GM12878 (cell line): ENCODE results near the gene GARIN5B. TPM values are rescaled to one million over a fixed set of nuclear protein-coding genes. Genes with fewer than 3 reads are reported as not detected.

Source experiments
- ATAC-seq: fragments of 200-7000 bp; cut with Tn5 transposase; 3 replicates; pipeline ENCODE4 v1.9.1; 2020; ENCODE audit warnings: mild to moderate bottlenecking, moderate library complexity
- BruUV-seq: library from RNA; stranded (reverse); fragments of 400-500 nt; replicated peaks from 2 replicates; lab custom pipeline; 2021; lab: Mats Ljungman, UMichigan
- CTCF ChIA-PET: fragments of 300-600 bp; sonication (Branson Sonifier 250); formaldehyde crosslinking; extraction: SDS; loops from one replicate; lab custom pipeline; 2021; ENCODE audit warnings: inconsistent platforms; lab: Yijun Ruan, JAX
- POLR2A ChIA-PET: fragments of 350-600 bp; formaldehyde crosslinking; extraction: SDS; loops from one replicate; lab custom pipeline; 2021; ENCODE audit warnings: inconsistent platforms; lab: Charles Lee
- RAD21 ChIA-PET: fragments of 300-600 bp; sonication (Branson Sonifier 250); formaldehyde crosslinking; loops from one replicate; lab custom pipeline; 2023; ENCODE audit warnings: antibody characterized with exemption; ENCODE audit not compliant: unreplicated experiment; lab: Charles Lee
- SMC1A ChIA-PET: fragments of 300-600 bp; sonication (Branson Sonifier 250); formaldehyde crosslinking; loops from one replicate; lab custom pipeline; 2023; ENCODE audit not compliant: unreplicated experiment, uncharacterized antibody; lab: Charles Lee
- DNase-seq: peaks from one replicate; pipeline ENCODE4 v3.0.0-alpha.2; 2011; ENCODE audit warnings: low read depth, low spot score
- FAIRE-seq: peaks from 3 replicates; lab custom pipeline; 2011; peaks lifted over from hg19 to GRCh38; lab: Jason Lieb, UNC
- H2AFZ ChIP-seq: 2 replicates; pipeline ENCODE4 v1.6.0; 2011; ENCODE audit warnings: low read depth, low read length, control low read depth; ENCODE audit not compliant: control insufficient read depth
- H3K27ac ChIP-seq: 2 replicates; pipeline ENCODE4 v1.5.1; 2011; ENCODE audit warnings: control low read depth; ENCODE audit not compliant: control insufficient read depth, insufficient read depth
- H3K27me3 ChIP-seq, 2 experiments: replicated peaks in 1 of 2; 2 replicates each; pipeline versions ENCODE4 v1.6.0 to v1.6.1; 2011; ENCODE audit warnings: low read length in 1 of 2; ENCODE audit not compliant: control insufficient read depth in 2 of 2, insufficient read depth in 2 of 2
- H3K36me3 ChIP-seq, 2 experiments: 2 replicates each; pipeline ENCODE4 v1.5.1; 2011; ENCODE audit warnings: low read length in 1 of 2; ENCODE audit not compliant: control insufficient read depth in 2 of 2, insufficient read depth in 2 of 2
- H3K4me1 ChIP-seq: 2 replicates; pipeline ENCODE4 v1.6.1; 2011; ENCODE audit warnings: mild to moderate bottlenecking, low read length, moderate library complexity, mixed read lengths; ENCODE audit not compliant: control insufficient read depth, insufficient read depth
- H3K4me2 ChIP-seq: 2 replicates; pipeline ENCODE4 v1.6.0; 2011; ENCODE audit warnings: control low read depth; ENCODE audit not compliant: control insufficient read depth, insufficient read depth
- H3K4me3 ChIP-seq: fragments of 200-600 bp; sonication (generic); 2 replicates; pipeline ENCODE4 v1.5.1; 2016
- H3K79me2 ChIP-seq: 2 replicates; pipeline ENCODE4 v1.6.0; 2011; ENCODE audit warnings: low read length; ENCODE audit not compliant: control insufficient read depth, insufficient read depth
- H3K9ac ChIP-seq: 2 replicates; pipeline ENCODE4 v1.8.0; 2011; ENCODE audit warnings: low read length, control low read depth, mixed read lengths; ENCODE audit not compliant: control insufficient read depth, insufficient read depth
- H3K9me3 ChIP-seq: replicated peaks from 3 replicates; pipeline ENCODE4 v1.5.1; 2011; ENCODE audit warnings: mild to moderate bottlenecking, low read length; ENCODE audit not compliant: control insufficient read depth, insufficient read depth
- H4K20me1 ChIP-seq: 2 replicates; pipeline ENCODE4 v1.6.0; 2011; ENCODE audit not compliant: control insufficient read depth, insufficient read depth
- E2F4 ChIP-seq: IDR thresholded peaks from 2 replicates; pipeline ENCODE4 v1.6.1; 2012; ENCODE audit warnings: low read depth, low read length, improper control_type of control experiment
- EGR1 ChIP-seq, 2 experiments: IDR thresholded peaks; 1 replicate in 1 of 2; 2 replicates in 1 of 2; pipeline ENCODE4 v1.6.1; 2011 to 2012; ENCODE audit warnings: low read depth in 2 of 2, low read length in 2 of 2, borderline replicate concordance in 1 of 2, mild to moderate bottlenecking in 1 of 2, moderate library complexity in 1 of 2
- HDAC2 ChIP-seq: fragments of 200-600 bp; sonication (generic); IDR thresholded peaks from 2 replicates; pipeline ENCODE4 v1.6.1; 2017
- NKRF ChIP-seq: fragments of 450-650 bp; conservative IDR thresholded peaks from 2 replicates; pipeline ENCODE4 v1.6.1; 2017; ENCODE audit warnings: mild to moderate bottlenecking, moderate library complexity
- SIN3A ChIP-seq: IDR thresholded peaks from 2 replicates; pipeline ENCODE4 v1.6.1; 2012; ENCODE audit warnings: low read depth, low read length, improper control_type of control experiment
- ZNF384 ChIP-seq: IDR thresholded peaks from 2 replicates; pipeline ENCODE4 v1.6.1; 2012; ENCODE audit warnings: low read depth, mild to moderate bottlenecking, low read length, improper control_type of control experiment, borderline replicate concordance
- WGBS: methylation state at CpG from one replicate; pipeline ENCODE4 v1.1.6; 2016; ENCODE audit warnings: low lambda C conversion rate; ENCODE audit not compliant: insufficient replicate concordance, insufficient coverage; ENCODE audit errors: missing lambda C conversion rate; 5-methylcytosine and 5-hydroxymethylcytosine counted together
- in situ Hi-C: fragments of 300-500 bp; cut with MboI; formaldehyde crosslinking; loops from 9 replicates; pipeline ENCODE4 v1.14.3; 2018; ENCODE audit warnings: mixed read lengths
- intact Hi-C: fragments of 100-400 bp; cut with micrococcal nuclease; formaldehyde crosslinking; loops from one replicate; pipeline ENCODE4 v1.14.2; 2022; ENCODE audit not compliant: unreplicated experiment
- polyA plus RNA-seq, 11 experiments: library from polyadenylated mRNA; depleted of rRNA in 4 of 11; unstranded in 6 of 11; stranded (reverse) in 5 of 11; fragments of >200 nt; fragmentation: Nextera tagmentation in 4 of 11; fragmentation: Illumina TruSeq in 1 of 11; extraction: Ambion mirVana in 4 of 11; extraction: Trizol in 1 of 11; gene quantifications; 1 replicate in 1 of 11; 2 replicates in 10 of 11; pipeline versions ENCODE4 v1.2.1 to v1.2.3, GENCODE V29; 2011 to 2016; ENCODE audit warnings: inconsistent platforms in 2 of 11, missing spikeins in 2 of 11, low read depth in 1 of 11
- total RNA-seq, 4 experiments: library from RNA; depleted of rRNA in 3 of 4; stranded (reverse); fragments of >200 nt in 3 of 4; fragmentation: Illumina TruSeq in 1 of 4; extraction: Trizol in 1 of 4; gene quantifications; 2 replicates each; pipeline versions ENCODE4 v1.2.1 to v1.2.3, GENCODE V29; 2013 to 2021

Gene GARIN5B
- total and polyA plus RNA-seq, 10 of the 15 experiments (the other 5 are each of a cell fraction or from before 2014, with no cell fraction given): not detected

- no peak overlapping the region for H3K27ac ChIP-seq
- POLR2A ChIA-PET: interaction anchor here (0.5 to 1.8 kb wide), 4 partner anchors 42 to 135 kb away, joined by 3 to 5 read pairs (median 4); partner anchors contain the start of genes ISOC2, TMEM238 and ZNF628
- peaks cover 7% of the 10 kb centered on the region for H3K79me2 ChIP-seq
- peak; percentile 15 for ATAC-seq
- in situ Hi-C loops (no loop called here), intact Hi-C loops (no loop called here)
- no peak for DNase-seq
- SMC1A ChIA-PET: no interaction called here
- no peaks in the 10 kb centered on the region; a peak in 1 of 4 replicates for H3K27me3 ChIP-seq
- WGBS: 0% methylated on average over 4 of the region's 15 CpGs
- RAD21 ChIA-PET: no interaction called here
- H3K4me2 ChIP-seq: peak overlapping the region; percentile 99
- H2AFZ ChIP-seq: peak overlapping the region; percentile 10; the same call in 1 of the 2 replicates
- no peaks in the 10 kb centered on the region for H3K9me3 ChIP-seq
- TF ChIP-seq NKRF (peak; percentile 76; the same call in 1 of the 2 replicates), E2F4 (peak; percentile 89), EGR1 (IDR thresholded peaks at IDR 0.05; ENCODE audit: borderline replicate concordance in 1 of 2, low read depth in 2 of 2, low read length in 2 of 2) (peak in 1 of 2 experiments; percentile 76; a peak in 2 of 3 replicates), ZNF384 (no peak), SIN3A (0 out of 2 replicates have a peak, but pooled peaks have one; percentile 47), HDAC2 (no peak)
- peaks cover 10% of the 10 kb centered on the region for H3K4me1 ChIP-seq
- H4K20me1 ChIP-seq: no peaks in the 10 kb centered on the region
- peak overlapping the region; percentile 85 for H3K4me3 ChIP-seq
- peak overlapping the region; percentile 93 for H3K9ac ChIP-seq
- FAIRE-seq: no peak
- CTCF ChIA-PET: interaction anchor here (0.6 to 1.0 kb wide), 3 partner anchors 23 to 49 kb away, joined by 3 read pairs; partner anchors contain the start of gene TMEM238
- H3K36me3 ChIP-seq: no peaks in the 10 kb centered on the region; a peak in 1 of 4 replicates
- BruUV-seq: no TSS peak
Observed at GRCh38 chr19:55341171-55341588, 21.9 kb downstream of the GARIN5B start.
